K562 (cell line): Measurements from ENCODE around the gene PUSL1. TPM values are rescaled to one million over a fixed set of nuclear protein-coding genes. Genes with fewer than 3 reads are reported as not detected.

Source experiments
- E2F3 ChIP-seq: fragments of 250-450 bp; sonication (Bioruptor Pico); IDR thresholded peaks from 2 replicates; pipeline ENCODE4 v1.4.0; 2020; ENCODE audit warnings: mild to moderate bottlenecking
- ETV5 ChIP-seq: sonication (generic); formaldehyde crosslinking; IDR thresholded peaks from 2 replicates; pipeline ENCODE4 v1.4.0; 2020; ENCODE audit warnings: low read depth, mild to moderate bottlenecking, missing genetic modification reagents
- GATAD2A ChIP-seq: fragments of 450-650 bp; IDR thresholded peaks from 2 replicates; pipeline ENCODE4 v1.6.1; 2017
- GTF2E2 ChIP-seq: fragments of 200-800 bp; sonication (Bioruptor generic); IDR thresholded peaks from 2 replicates; pipeline ENCODE4 v1.6.1; 2016; ENCODE audit warnings: missing genetic modification characterization, missing compliant biosample characterization
- HOMEZ ChIP-seq: fragments of 250-450 bp; sonication (Bioruptor Pico); IDR thresholded peaks from 2 replicates; pipeline ENCODE4 v1.4.0; 2020; ENCODE audit warnings: mild to moderate bottlenecking, moderate library complexity
- MAFF ChIP-seq: IDR thresholded peaks from 2 replicates; pipeline ENCODE4 v1.6.1; 2012; ENCODE audit warnings: low read length, improper control_type of control experiment
- PHB2 ChIP-seq: fragments of 450-650 bp; IDR thresholded peaks from 2 replicates; pipeline ENCODE4 v1.6.1; 2017; ENCODE audit warnings: low read depth
- PHTF2 ChIP-seq: fragments of 250-450 bp; sonication (Bioruptor Pico); IDR thresholded peaks from 2 replicates; pipeline ENCODE4 v1.5.0; 2021; ENCODE audit warnings: mild to moderate bottlenecking
- SMARCB1 ChIP-seq: IDR thresholded peaks from 2 replicates; pipeline ENCODE4 v1.6.1; 2011; ENCODE audit warnings: improper control_type of control experiment, low read depth; ENCODE audit not compliant: insufficient read length
- STAG1 ChIP-seq: sonication (generic); formaldehyde crosslinking; IDR thresholded peaks from 2 replicates; pipeline ENCODE4 v1.5.0; 2020; ENCODE audit warnings: missing genetic modification reagents, borderline replicate concordance
- UBTF ChIP-seq, 2 experiments: IDR thresholded peaks; 2 replicates each; pipeline ENCODE4 v1.6.1; 2012; ENCODE audit warnings: improper control_type of control experiment in 2 of 2, low read depth in 2 of 2, low read length in 2 of 2, borderline replicate concordance in 1 of 2
- ZBTB40 ChIP-seq, 2 experiments: fragments of 450-650 bp in 1 of 2; sonication (generic) in 1 of 2; formaldehyde crosslinking in 1 of 2; IDR thresholded peaks; 2 replicates each; pipeline versions ENCODE4 v1.7.1 to v1.9.0; 2016 to 2022; ENCODE audit warnings: inconsistent platforms in 1 of 2, mild to moderate bottlenecking in 1 of 2, missing genetic modification reagents in 1 of 2
- ZKSCAN3 ChIP-seq: fragments of 250-450 bp; sonication (Bioruptor Pico); IDR thresholded peaks from 2 replicates; pipeline ENCODE4 v1.4.0; 2020
- ZNF253 ChIP-seq: fragments of 250-450 bp; sonication (Bioruptor Pico); conservative IDR thresholded peaks from 2 replicates; pipeline ENCODE4 v1.6.1; 2021; ENCODE audit warnings: mild to moderate bottlenecking
- polyA plus RNA-seq, 8 experiments: library from polyadenylated mRNA; depleted of rRNA in 4 of 8; stranded (reverse) in 5 of 8; unstranded in 3 of 8; fragments of >200 nt; fragmentation: Nextera tagmentation in 2 of 8; fragmentation: Illumina TruSeq in 1 of 8; extraction: Ambion mirVana in 2 of 8; extraction: Trizol in 1 of 8; gene quantifications; 2 replicates each; pipeline versions ENCODE4 v1.2.1 to v1.2.3, GENCODE V29; 2011 to 2014; ENCODE audit warnings: inconsistent platforms in 1 of 8, missing spikeins in 1 of 8
- total RNA-seq, 7 experiments: library from RNA; depleted of rRNA in 6 of 7; stranded (reverse); fragments of >200 nt in 6 of 7; fragmentation: Illumina TruSeq in 2 of 7; extraction: Trizol in 2 of 7; gene quantifications; 2 replicates each; pipeline versions ENCODE4 v1.2.1 to v1.2.3, GENCODE V29; 2011 to 2021; ENCODE audit warnings: low replicate concordance in 1 of 7

PUSL1 gene
- total and polyA plus RNA-seq, 9 of the 15 experiments (the other 6 are each of a cell fraction or from before 2014, with no cell fraction given): 0.62 to 86.9 (median 13.6) TPM

GRCh38 chr1:1305300-1306069 lies 2.9 kb upstream of the PUSL1 start (continued):
- TF ChIP-seq ZNF253 (CRISPR knock-in tag) (no peak), UBTF (IDR thresholded peaks at IDR 0.05; ENCODE audit: borderline replicate concordance in 1 of 2, low read depth in 2 of 2, low read length in 2 of 2) (no peak), GATAD2A (0 out of 2 replicates have a peak, but pooled peaks have one; percentile 28), ZBTB40 (IDR thresholded peaks at IDR 0.05) (0 out of 2 replicates have a peak, but pooled peaks have one; percentile 9), ZBTB40 (CRISPR knock-in tag; IDR thresholded peaks at IDR 0.05) (no peak), GTF2E2 (tag) (no peak), PHTF2 (peak; percentile 52; the same call in 1 of the 2 replicates), ETV5 (CRISPR knock-in tag) (peak; percentile 69; the same call in 1 of the 2 replicates), E2F3 (CRISPR knock-in tag) (no peak), ZKSCAN3 (CRISPR knock-in tag) (no peak), SMARCB1 (no peak), STAG1 (CRISPR knock-in tag) (peak; percentile 66), MAFF (peak; percentile 56; the same call in 1 of the 2 replicates), PHB2 (no peak), HOMEZ (no peak)
